ENCODE measurements around the gene NME7.
A peak's percentile ranks its signal among the peaks of the same experiment; 100 is the strongest.

NME7 gene

GRCh38 chr1:169235568-169235967, 132.0 kb downstream of the NME7 start:
- DNase-seq (ENCODE audit: insufficient read length, low spot score) (no peak), FAIRE-seq (no peak)
- TF ChIP-seq CTCF (IDR thresholded peaks at IDR 0.05; ENCODE audit: insufficient read depth, missing control alignments) = no peak

GRCh38 chr1:169234780-169235179, 132.8 kb downstream of the NME7 start:
- no peak for DNase-seq (ENCODE audit: insufficient read length, low spot score)
- TF ChIP-seq CTCF (IDR thresholded peaks at IDR 0.05; ENCODE audit: insufficient read depth, missing control alignments) = no peak
- FAIRE-seq = no peak

GRCh38 chr1:169217636-169218035, 150.0 kb downstream of the NME7 start:
- DNase-seq (ENCODE audit: insufficient read length, low spot score) = no peak
- no peak for FAIRE-seq
- TF ChIP-seq CTCF (IDR thresholded peaks at IDR 0.05; ENCODE audit: insufficient read depth, missing control alignments) = no peak

GRCh38 chr1:169214598-169214997, 153.0 kb downstream of the NME7 start:
- FAIRE-seq = no peak
- no peak for TF ChIP-seq CTCF (IDR thresholded peaks at IDR 0.05; ENCODE audit: insufficient read depth, missing control alignments)
- DNase-seq (ENCODE audit: insufficient read length, low spot score) = no peak

- TF ChIP-seq CTCF (IDR thresholded peaks at IDR 0.05; ENCODE audit: insufficient read depth, missing control alignments) = no peak
- FAIRE-seq (no peak), DNase-seq (ENCODE audit: insufficient read length, low spot score) (no peak)
These were observed 155.5 kb downstream of the NME7 start for GRCh38 chr1:169212088-169212487.

GRCh38 chr1:169207797-169208520, 159.6 kb downstream of the NME7 start:
- peak; percentile 2 for TF ChIP-seq CTCF (IDR thresholded peaks at IDR 0.05; ENCODE audit: insufficient read depth, missing control alignments)
- DNase-seq (ENCODE audit: insufficient read length, low spot score) = no peak

GRCh38 chr1:169204157-169204556, 163.4 kb downstream of the NME7 start:
- no peak for FAIRE-seq
- DNase-seq (ENCODE audit: insufficient read length, low spot score) = no peak
- TF ChIP-seq CTCF (IDR thresholded peaks at IDR 0.05; ENCODE audit: insufficient read depth, missing control alignments) = no peak

More at GRCh38 chr1:169207797-169208520, 159.6 kb downstream of the NME7 start:
- peak; percentile 61 for FAIRE-seq
